ENCODE results near the gene CEP63.

CEP63 gene

GRCh38 chr3:134485718-134486576 is at the start of gene CEP63, which contains the start of gene ANAPC13:
Gene CEP63 (plus strand): TSS chr3:134486057. CDS start chr3:134495321, 9,264 bp downstream.
Gene ANAPC13 (minus strand): TSS chr3:134485985. CDS start chr3:134482904, 3,081 bp downstream.
- FAIRE-seq (no peak), DNase-seq (ENCODE audit: insufficient read length, low spot score) (peak; percentile 75)

- no peak for FAIRE-seq
- no peak for DNase-seq (ENCODE audit: insufficient read length, low spot score)
Measured at GRCh38 chr3:134437211-134437752, 48.6 kb upstream of the CEP63 start.

- no peak for FAIRE-seq
- DNase-seq (ENCODE audit: insufficient read length, low spot score), result no peak
Measured at GRCh38 chr3:134441321-134441720, 44.5 kb upstream of the CEP63 start.

- no peak for FAIRE-seq
Measured at GRCh38 chr3:134441821-134442220, 44.0 kb upstream of the CEP63 start.

GRCh38 chr3:134445095-134445494 is 40.8 kb upstream of the CEP63 start:
- DNase-seq (ENCODE audit: insufficient read length, low spot score), result no peak
- FAIRE-seq, result no peak

More at GRCh38 chr3:134441821-134442220, 44.0 kb upstream of the CEP63 start:
- no peak for DNase-seq (ENCODE audit: insufficient read length, low spot score)

- no peak for FAIRE-seq
- no peak for DNase-seq (ENCODE audit: insufficient read length, low spot score)
Measured at GRCh38 chr3:134445636-134446035, 40.2 kb upstream of the CEP63 start.

- FAIRE-seq, result no peak
- DNase-seq (ENCODE audit: insufficient read length, low spot score), result no peak
Measured at GRCh38 chr3:134446800-134447199, 39.1 kb upstream of the CEP63 start.

- FAIRE-seq (no peak), DNase-seq (ENCODE audit: insufficient read length, low spot score) (no peak)
Measured at GRCh38 chr3:134447351-134447750, 38.5 kb upstream of the CEP63 start.

GRCh38 chr3:134448664-134449063 is 37.2 kb upstream of the CEP63 start:
- no peak for DNase-seq (ENCODE audit: insufficient read length, low spot score)
- FAIRE-seq, result no peak

GRCh38 chr3:134449277-134449676 is 36.6 kb upstream of the CEP63 start:
- DNase-seq (ENCODE audit: insufficient read length, low spot score), result no peak
- no peak for FAIRE-seq

- FAIRE-seq (no peak), DNase-seq (ENCODE audit: insufficient read length, low spot score) (no peak)
Measured at GRCh38 chr3:134449951-134450350, 35.9 kb upstream of the CEP63 start.

GRCh38 chr3:134453631-134454030 is 32.2 kb upstream of the CEP63 start:
- FAIRE-seq, result no peak

GRCh38 chr3:134457376-134458074 is 28.3 kb upstream of the CEP63 start:
- DNase-seq (ENCODE audit: insufficient read length, low spot score), result no peak
- no peak for FAIRE-seq

More at GRCh38 chr3:134453631-134454030, 32.2 kb upstream of the CEP63 start:
- DNase-seq (ENCODE audit: insufficient read length, low spot score), result no peak

- FAIRE-seq (no peak), DNase-seq (ENCODE audit: insufficient read length, low spot score) (no peak)
Measured at GRCh38 chr3:134458406-134458945, 27.4 kb upstream of the CEP63 start.

GRCh38 chr3:134459562-134459961 is 26.3 kb upstream of the CEP63 start:
- no peak for FAIRE-seq
- DNase-seq (ENCODE audit: insufficient read length, low spot score), result no peak

GRCh38 chr3:134460965-134461364 is 24.9 kb upstream of the CEP63 start:
- FAIRE-seq, result no peak
- DNase-seq (ENCODE audit: insufficient read length, low spot score), result no peak

GRCh38 chr3:134462331-134462941 is 23.4 kb upstream of the CEP63 start:
- no peak for DNase-seq (ENCODE audit: insufficient read length, low spot score)
- no peak for FAIRE-seq

GRCh38 chr3:134463676-134464063 is 22.2 kb upstream of the CEP63 start:
- FAIRE-seq (no peak), DNase-seq (ENCODE audit: insufficient read length, low spot score) (no peak)

GRCh38 chr3:134464064-134464688 is 21.7 kb upstream of the CEP63 start:
- DNase-seq (ENCODE audit: insufficient read length, low spot score), result no peak
- no peak for FAIRE-seq

- DNase-seq (ENCODE audit: insufficient read length, low spot score) (no peak), FAIRE-seq (no peak)
Measured at GRCh38 chr3:134464689-134465365, 21.0 kb upstream of the CEP63 start.

All from GM19239 (cell line).